ENCODE measurements around the gene CDH4. TPM values are rescaled to one million over a fixed set of nuclear protein-coding genes. Genes with fewer than 3 reads are reported as not detected.

Gene CDH4
- polyA plus RNA-seq, 1 donor (not counting 4 experiments of a cell fraction or from before 2014, with no cell fraction given): 2.2 TPM

DNA sequence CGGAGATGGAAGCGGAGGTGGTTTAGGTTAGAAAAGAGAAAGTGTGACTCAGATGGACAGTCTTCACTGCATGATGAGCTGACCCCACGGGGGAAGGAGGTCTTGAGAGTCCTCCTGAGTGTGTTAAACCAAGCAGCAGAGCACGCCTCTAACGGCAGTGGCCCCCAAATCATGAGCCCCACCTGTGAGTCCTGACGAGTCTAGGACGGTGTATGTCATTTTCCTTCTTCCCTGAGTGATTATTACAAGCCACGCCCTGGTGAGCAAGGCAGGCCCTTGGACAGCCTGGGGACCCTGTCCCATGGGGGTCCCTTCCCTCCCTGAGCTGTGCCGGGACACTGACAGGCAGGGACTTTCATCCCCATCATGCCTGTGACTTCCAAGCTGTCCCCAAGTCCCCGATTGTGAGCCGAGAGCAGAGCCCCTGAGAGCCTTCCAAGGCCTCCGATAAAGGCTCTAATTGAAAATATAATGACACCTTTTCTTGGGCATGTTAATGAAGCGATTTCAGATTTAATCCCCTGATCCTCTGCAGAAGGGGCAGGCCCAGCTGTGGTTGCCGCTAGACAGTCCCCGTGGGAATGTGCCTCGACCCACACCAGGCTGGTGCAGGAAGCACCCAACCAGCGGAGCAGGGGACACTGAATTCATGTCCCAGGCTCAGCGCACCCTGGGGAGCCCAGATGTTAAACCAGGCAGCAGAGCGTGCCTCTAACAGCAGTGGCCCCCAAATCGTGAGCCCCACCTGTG is 493.5 kb downstream of the CDH4 start:
- dilution Hi-C loops (cut with MboI; ENCODE audit: extremely low pct_ligation_motif_present, low sequenced_read_pairs): no loop called here
- no peak overlapping the region for H3K4me3 ChIP-seq (ENCODE audit: control insufficient read depth in 2 of 3, extremely low read depth in 1 of 3, insufficient read depth in 2 of 3, low read depth in 1 of 3, low read length in 3 of 3)
- no peak for DNase-seq (ENCODE audit: low read depth, low spot score)
- H3K79me2 ChIP-seq (ENCODE audit: control insufficient read depth, insufficient read depth, low read length): no peaks in the 10 kb centered on the region
- H3K27me3 ChIP-seq (ENCODE audit: control insufficient read depth, extremely low read depth, insufficient read depth, low read length): peaks cover 7% of the 10 kb centered on the region
- no peaks in the 10 kb centered on the region for H3K9me1 ChIP-seq (ENCODE audit: control insufficient read depth, extremely low read depth, insufficient read depth, low read length)
- no peaks in the 10 kb centered on the region for H3K4me1 ChIP-seq (ENCODE audit: control insufficient read depth, extremely low read depth, insufficient read depth, low read length)
- H4K20me1 ChIP-seq (ENCODE audit: control insufficient read depth, extremely low read depth, insufficient read depth, low read length): peaks cover 3% of the 10 kb centered on the region
- no peak for TF ChIP-seq EZH2 (IDR thresholded peaks at IDR 0.05; ENCODE audit: low read length)
- TF ChIP-seq, protein P1, sequence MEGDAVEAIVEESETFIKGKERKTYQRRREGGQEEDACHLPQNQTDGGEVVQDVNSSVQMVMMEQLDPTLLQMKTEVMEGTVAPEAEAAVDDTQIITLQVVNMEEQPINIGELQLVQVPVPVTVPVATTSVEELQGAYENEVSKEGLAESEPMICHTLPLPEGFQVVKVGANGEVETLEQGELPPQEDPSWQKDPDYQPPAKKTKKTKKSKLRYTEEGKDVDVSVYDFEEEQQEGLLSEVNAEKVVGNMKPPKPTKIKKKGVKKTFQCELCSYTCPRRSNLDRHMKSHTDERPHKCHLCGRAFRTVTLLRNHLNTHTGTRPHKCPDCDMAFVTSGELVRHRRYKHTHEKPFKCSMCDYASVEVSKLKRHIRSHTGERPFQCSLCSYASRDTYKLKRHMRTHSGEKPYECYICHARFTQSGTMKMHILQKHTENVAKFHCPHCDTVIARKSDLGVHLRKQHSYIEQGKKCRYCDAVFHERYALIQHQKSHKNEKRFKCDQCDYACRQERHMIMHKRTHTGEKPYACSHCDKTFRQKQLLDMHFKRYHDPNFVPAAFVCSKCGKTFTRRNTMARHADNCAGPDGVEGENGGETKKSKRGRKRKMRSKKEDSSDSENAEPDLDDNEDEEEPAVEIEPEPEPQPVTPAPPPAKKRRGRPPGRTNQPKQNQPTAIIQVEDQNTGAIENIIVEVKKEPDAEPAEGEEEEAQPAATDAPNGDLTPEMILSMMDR (optimal IDR thresholded peaks at IDR 0.05 in 1 of 3, IDR thresholded peaks at IDR 0.05 in 1 of 3, conservative IDR thresholded peaks at IDR 0.05 in 1 of 3; ENCODE audit: extremely low read depth in 1 of 3, insufficient read depth in 2 of 3, low read length in 3 of 3): no peak
- no peak overlapping the region for H3K4me2 ChIP-seq (ENCODE audit: control insufficient read depth, extremely low read depth, insufficient read depth, low read depth, low read length)
- H3K27ac ChIP-seq (ENCODE audit: control insufficient read depth, insufficient read depth, low read length): no peak overlapping the region
- H3K9ac ChIP-seq (ENCODE audit: control insufficient read depth, extremely low read depth, insufficient read depth, low read length): no peak overlapping the region
- H3K9me3 ChIP-seq (ENCODE audit: control insufficient read depth, low read depth, low read length): peaks cover 2% of the 10 kb centered on the region
- no peak overlapping the region for H2AFZ ChIP-seq (ENCODE audit: control insufficient read depth, low read length)
- H3K36me3 ChIP-seq (ENCODE audit: control insufficient read depth in 2 of 2, extremely low read depth in 1 of 2, insufficient read depth in 2 of 2, low read length in 2 of 2): no peaks in the 10 kb centered on the region
- FAIRE-seq: no peak

DNA sequence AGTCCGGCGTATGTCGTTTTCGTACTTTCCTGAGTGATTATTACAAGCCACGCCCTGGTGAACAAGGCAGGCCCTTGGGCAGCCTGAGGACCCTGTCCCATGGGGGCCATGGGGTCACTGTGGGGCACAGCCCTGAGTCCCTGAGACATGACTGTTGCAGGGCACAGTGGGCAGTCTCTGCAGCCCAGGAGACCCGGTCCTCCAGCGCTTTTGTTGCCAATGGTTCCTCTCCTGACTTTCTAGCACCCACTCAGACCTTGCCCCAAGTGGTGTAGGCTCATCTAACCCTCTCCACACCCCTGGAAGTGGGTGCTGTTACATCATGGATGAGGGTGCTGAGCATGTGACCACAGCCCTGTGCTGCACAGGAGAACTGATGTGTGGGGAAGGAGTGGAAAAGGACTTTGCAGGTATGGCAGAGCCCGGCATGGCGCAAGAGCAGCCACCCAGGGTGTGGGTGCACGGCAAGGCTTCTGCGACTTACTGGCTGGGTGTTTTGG is 494.1 kb downstream of the CDH4 start:
- Histone ChIP-seq H3K9me3 (ENCODE audit: control insufficient read depth, low read depth, low read length) (peaks cover 2% of the 10 kb centered on the region), H3K27ac (ENCODE audit: control insufficient read depth, insufficient read depth, low read length) (no peak overlapping the region), H3K79me2 (ENCODE audit: control insufficient read depth, insufficient read depth, low read length) (no peaks in the 10 kb centered on the region), H3K9me1 (ENCODE audit: control insufficient read depth, extremely low read depth, insufficient read depth, low read length) (no peaks in the 10 kb centered on the region), H3K36me3 (ENCODE audit: control insufficient read depth in 2 of 2, extremely low read depth in 1 of 2, insufficient read depth in 2 of 2, low read length in 2 of 2) (no peaks in the 10 kb centered on the region), H3K4me1 (ENCODE audit: control insufficient read depth, extremely low read depth, insufficient read depth, low read length) (no peaks in the 10 kb centered on the region), H2AFZ (ENCODE audit: control insufficient read depth, low read length) (no peak overlapping the region), H4K20me1 (ENCODE audit: control insufficient read depth, extremely low read depth, insufficient read depth, low read length) (peaks cover 3% of the 10 kb centered on the region), H3K27me3 (ENCODE audit: control insufficient read depth, extremely low read depth, insufficient read depth, low read length) (peaks cover 7% of the 10 kb centered on the region), H3K4me2 (ENCODE audit: control insufficient read depth, extremely low read depth, insufficient read depth, low read depth, low read length) (no peak overlapping the region), H3K4me3 (ENCODE audit: control insufficient read depth in 2 of 3, extremely low read depth in 1 of 3, insufficient read depth in 2 of 3, low read depth in 1 of 3, low read length in 3 of 3) (no peak overlapping the region), H3K9ac (ENCODE audit: control insufficient read depth, extremely low read depth, insufficient read depth, low read length) (no peak overlapping the region)
- TF ChIP-seq EZH2 (IDR thresholded peaks at IDR 0.05; ENCODE audit: low read length): no peak
- TF ChIP-seq, protein P1 (optimal IDR thresholded peaks at IDR 0.05 in 1 of 3, IDR thresholded peaks at IDR 0.05 in 1 of 3, conservative IDR thresholded peaks at IDR 0.05 in 1 of 3; ENCODE audit: extremely low read depth in 1 of 3, insufficient read depth in 2 of 3, low read length in 3 of 3): no peak
- DNase-seq (ENCODE audit: low read depth, low spot score) (no peak), FAIRE-seq (no peak)
- dilution Hi-C loops (cut with MboI; ENCODE audit: extremely low pct_ligation_motif_present, low sequenced_read_pairs): no loop called here

Measured in keratinocyte (primary cell).